ENCODE measurements around the gene RTL1. TPM values are rescaled to one million over a fixed set of nuclear protein-coding genes. Genes with fewer than 3 reads are reported as not detected.

RTL1 gene
- total RNA-seq, 4 donors from 2014 or later: not detected

GRCh38 chr14:100854435-100854834 is 49.1 kb downstream of the RTL1 start:
- no peak overlapping the region for H3K4me3 ChIP-seq
- no peaks in the 10 kb centered on the region for H3K9me3 ChIP-seq
- no peak overlapping the region for H3K27ac ChIP-seq
- no peaks in the 10 kb centered on the region for H3K4me1 ChIP-seq
- peak in 1 of 3 donors; percentile 15 for DNase-seq
- no peaks in the 10 kb centered on the region for H3K36me3 ChIP-seq
- TF ChIP-seq POLR2A (IDR thresholded peaks at IDR 0.05): no peak
- no peak for TF ChIP-seq CTCF (IDR thresholded peaks at IDR 0.05)
- H3K27me3 ChIP-seq: no peaks in the 10 kb centered on the region

- DNase-seq: peak in 1 of 3 donors; percentile 37
- no peak overlapping the region for H3K27ac ChIP-seq
- TF ChIP-seq POLR2A (IDR thresholded peaks at IDR 0.05): no peak
- TF ChIP-seq CTCF (IDR thresholded peaks at IDR 0.05): no peak
- no peaks in the 10 kb centered on the region for H3K36me3 ChIP-seq
- H3K4me3 ChIP-seq: no peak overlapping the region
- H3K9me3 ChIP-seq: no peaks in the 10 kb centered on the region
- no peaks in the 10 kb centered on the region for H3K4me1 ChIP-seq
- no peaks in the 10 kb centered on the region for H3K27me3 ChIP-seq
Observed at GRCh38 chr14:100851946-100852620, 51.4 kb downstream of the RTL1 start.

GRCh38 chr14:100851586-100851916 is 52.0 kb downstream of the RTL1 start:
- no peak for DNase-seq
- Histone ChIP-seq H3K27me3 (no peaks in the 10 kb centered on the region), H3K9me3 (no peaks in the 10 kb centered on the region), H3K27ac (no peak overlapping the region), H3K4me3 (no peak overlapping the region), H3K36me3 (no peaks in the 10 kb centered on the region), H3K4me1 (no peaks in the 10 kb centered on the region)
- TF ChIP-seq CTCF (IDR thresholded peaks at IDR 0.05) (no peak), POLR2A (IDR thresholded peaks at IDR 0.05) (no peak)

GRCh38 chr14:100850841-100851585 is 52.5 kb downstream of the RTL1 start:
- no peaks in the 10 kb centered on the region for H3K27me3 ChIP-seq
- H3K9me3 ChIP-seq: no peaks in the 10 kb centered on the region
- TF ChIP-seq POLR2A (IDR thresholded peaks at IDR 0.05) (no peak), CTCF (IDR thresholded peaks at IDR 0.05) (peak; percentile 16 to 81 (median 76))
- DNase-seq: peak; percentile 67 to 89 (median 86)
- no peak overlapping the region for H3K4me3 ChIP-seq
- no peaks in the 10 kb centered on the region for H3K4me1 ChIP-seq
- H3K27ac ChIP-seq: no peak overlapping the region
- no peaks in the 10 kb centered on the region for H3K36me3 ChIP-seq

- H3K27ac ChIP-seq: no peak overlapping the region
- H3K4me3 ChIP-seq: no peak overlapping the region
- no peaks in the 10 kb centered on the region for H3K27me3 ChIP-seq
- TF ChIP-seq POLR2A (IDR thresholded peaks at IDR 0.05) (no peak), CTCF (IDR thresholded peaks at IDR 0.05) (no peak)
- H3K36me3 ChIP-seq: no peaks in the 10 kb centered on the region
- no peaks in the 10 kb centered on the region for H3K4me1 ChIP-seq
- no peak for DNase-seq
- H3K9me3 ChIP-seq: no peaks in the 10 kb centered on the region
Observed at GRCh38 chr14:100849115-100849781, 54.3 kb downstream of the RTL1 start.

All from Peyer's patch (tissue), 4 donors.